GM23338 (cell line): ENCODE measurements around the gene CACNA1C. TPM values are rescaled to one million over a fixed set of nuclear protein-coding genes. Genes with fewer than 3 reads are reported as not detected.

Source experiments
- ATAC-seq: fragments of 200-7000 bp; cut with Tn5 transposase; 3 replicates; pipeline ENCODE4 v1.9.1; 2020
- DNase-seq: peaks from one replicate; pipeline ENCODE4 v3.0.0-alpha.2; 2015; ENCODE audit warnings: low spot score
- H2AFZ ChIP-seq: fragments of 200-600 bp; sonication (generic); 2 replicates; pipeline ENCODE4 v1.8.0; 2016; ENCODE audit warnings: antibody characterized with exemption, mild to moderate bottlenecking, moderate library complexity
- H3F3A ChIP-seq: fragments of 200-600 bp; sonication (generic); replicated peaks from 2 replicates; pipeline ENCODE4 v1.8.0; 2017; ENCODE audit warnings: antibody characterized with exemption, mixed run types, low read depth
- H3K27ac ChIP-seq: fragments of 200-600 bp; sonication (generic); 2 replicates; pipeline ENCODE4 v1.6.1; 2016; ENCODE audit warnings: low read depth
- H3K27me3 ChIP-seq: fragments of 200-600 bp; sonication (generic); 2 replicates; pipeline ENCODE4 v1.8.0; 2016; ENCODE audit warnings: mild to moderate bottlenecking, mixed run types, moderate library complexity; ENCODE audit not compliant: insufficient read depth
- H3K36me3 ChIP-seq: fragments of 200-600 bp; sonication (generic); 2 replicates; pipeline ENCODE4 v1.8.0; 2016; ENCODE audit warnings: mild to moderate bottlenecking; ENCODE audit not compliant: insufficient read depth
- H3K4me1 ChIP-seq: fragments of 200-600 bp; sonication (generic); 2 replicates; pipeline ENCODE4 v1.8.0; 2016; ENCODE audit warnings: mild to moderate bottlenecking, moderate library complexity; ENCODE audit not compliant: insufficient read depth
- H3K4me2 ChIP-seq: fragments of 200-600 bp; sonication (generic); 2 replicates; pipeline ENCODE4 v1.7.1; 2017; ENCODE audit warnings: mixed run types
- H3K4me3 ChIP-seq: fragments of 200-600 bp; sonication (generic); 2 replicates; pipeline ENCODE4 v1.6.1; 2016; ENCODE audit warnings: mixed run types
- H3K79me2 ChIP-seq: fragments of 200-600 bp; sonication (generic); replicated peaks from 2 replicates; pipeline ENCODE4 v1.8.0; 2017; ENCODE audit warnings: mild to moderate bottlenecking; ENCODE audit not compliant: insufficient read depth
- H3K9me2 ChIP-seq: fragments of 200-600 bp; sonication (generic); 2 replicates; pipeline ENCODE4 v1.8.0; 2017; ENCODE audit not compliant: insufficient read depth
- H4K20me1 ChIP-seq: fragments of 200-600 bp; sonication (generic); replicated peaks from 2 replicates; pipeline ENCODE4 v1.8.0; 2017; ENCODE audit warnings: mild to moderate bottlenecking; ENCODE audit not compliant: insufficient read depth
- H3K27ac Mint-ChIP-seq: 2 replicates; pipeline ENCODE4 v1.8.0; 2020; ENCODE audit warnings: inconsistent platforms, mild to moderate bottlenecking, moderate library complexity, mixed read lengths
- H3K27me3 Mint-ChIP-seq: 3 replicates; pipeline ENCODE4 v1.8.0; 2022; ENCODE audit warnings: low read depth, mild to moderate bottlenecking, moderate library complexity, mixed read lengths, inconsistent platforms; ENCODE audit not compliant: insufficient read depth, poor library complexity
- H3K36me3 Mint-ChIP-seq: 3 replicates; pipeline ENCODE4 v1.8.0; 2021; ENCODE audit warnings: low read depth, mild to moderate bottlenecking, inconsistent platforms, moderate library complexity, mixed read lengths
- H3K4me1 Mint-ChIP-seq: 3 replicates; pipeline ENCODE4 v1.8.0; 2020; ENCODE audit warnings: mild to moderate bottlenecking, inconsistent platforms, mixed read lengths
- H3K4me3 Mint-ChIP-seq: 3 replicates; pipeline ENCODE4 v1.8.0; 2021; ENCODE audit warnings: moderate library complexity, mild to moderate bottlenecking, inconsistent platforms, mixed read lengths
- H3K9me3 Mint-ChIP-seq: 3 replicates; pipeline ENCODE4 v1.8.0; 2020; ENCODE audit warnings: moderate library complexity, mild to moderate bottlenecking, inconsistent platforms, mixed read lengths
- CREB1 ChIP-seq: fragments of 250-450 bp; sonication (Bioruptor Pico); IDR thresholded peaks from 2 replicates; pipeline ENCODE4 v1.5.0; 2020; ENCODE audit warnings: low read depth, mild to moderate bottlenecking, moderate library complexity
- CTCF ChIP-seq, 2 experiments: fragments of 200-600 bp in 1 of 2; sonication (generic) in 1 of 2; conservative IDR thresholded peaks; 2 replicates each; pipeline versions ENCODE4 v1.5.1 to v1.6.1; 2016 to 2017; ENCODE audit warnings: antibody characterized with exemption in 2 of 2, low read depth in 2 of 2, mild to moderate bottlenecking in 2 of 2, moderate library complexity in 1 of 2
- ETS1 ChIP-seq: IDR thresholded peaks from 2 replicates; pipeline ENCODE4 v1.6.1; 2016; ENCODE audit warnings: antibody characterized with exemption
- EZH2phosphoT487 ChIP-seq: fragments of 200-600 bp; sonication (generic); IDR thresholded peaks from one replicate; pipeline ENCODE4 v1.8.1; 2018; ENCODE audit warnings: antibody characterized with exemption; ENCODE audit not compliant: unreplicated experiment
- NANOG ChIP-seq: IDR thresholded peaks from 2 replicates; pipeline ENCODE4 v1.6.1; 2016; ENCODE audit warnings: antibody characterized with exemption, borderline replicate concordance
- POLR2AphosphoS5 ChIP-seq: IDR thresholded peaks from 2 replicates; pipeline ENCODE4 v1.6.1; 2016; ENCODE audit warnings: antibody characterized with exemption, low read depth
- REST ChIP-seq: IDR thresholded peaks from one replicate; pipeline ENCODE4 v1.6.1; 2018; ENCODE audit warnings: antibody characterized with exemption; ENCODE audit not compliant: unreplicated experiment
- STAT1 ChIP-seq: IDR thresholded peaks from one replicate; pipeline ENCODE4 v1.6.1; 2016; ENCODE audit warnings: antibody characterized with exemption; ENCODE audit not compliant: unreplicated experiment
- ZNF114 ChIP-seq: fragments of 250-450 bp; sonication (Bioruptor Pico); IDR thresholded peaks from 2 replicates; pipeline ENCODE4 v1.5.0; 2020; ENCODE audit warnings: mild to moderate bottlenecking, moderate library complexity
- ZNF462 ChIP-seq: fragments of 250-450 bp; sonication (Bioruptor Pico); IDR thresholded peaks from 2 replicates; pipeline ENCODE4 v1.5.0; 2020; ENCODE audit warnings: mild to moderate bottlenecking, moderate library complexity
- polyA plus RNA-seq: library from polyadenylated mRNA; unstranded; fragments of >200 nt; fragmentation: Nextera tagmentation; extraction: Ambion mirVana; gene quantifications from 2 replicates; pipeline ENCODE4 v1.2.1, GENCODE V29; 2016
- total RNA-seq: library from RNA; depleted of rRNA; stranded (reverse); fragments of >200 nt; shearing (Covaris generic); gene quantifications from 2 replicates; pipeline ENCODE4 v1.2.3, GENCODE V29; 2014

The CACNA1C gene
- total and polyA plus RNA-seq, 2 experiments from 2014 or later: 0.78 to 2.1 TPM

GRCh38 chr12:2114071-2114470, 61.3 kb downstream of the CACNA1C start (continued):
- TF ChIP-seq CTCF (conservative IDR thresholded peaks at IDR 0.05; ENCODE audit: low read depth in 2 of 2) (no peak), CREB1 (no peak), ZNF114 (CRISPR knock-in tag) (no peak), NANOG (no peak), ETS1 (no peak), EZH2phosphoT487 (no peak)

DNA sequence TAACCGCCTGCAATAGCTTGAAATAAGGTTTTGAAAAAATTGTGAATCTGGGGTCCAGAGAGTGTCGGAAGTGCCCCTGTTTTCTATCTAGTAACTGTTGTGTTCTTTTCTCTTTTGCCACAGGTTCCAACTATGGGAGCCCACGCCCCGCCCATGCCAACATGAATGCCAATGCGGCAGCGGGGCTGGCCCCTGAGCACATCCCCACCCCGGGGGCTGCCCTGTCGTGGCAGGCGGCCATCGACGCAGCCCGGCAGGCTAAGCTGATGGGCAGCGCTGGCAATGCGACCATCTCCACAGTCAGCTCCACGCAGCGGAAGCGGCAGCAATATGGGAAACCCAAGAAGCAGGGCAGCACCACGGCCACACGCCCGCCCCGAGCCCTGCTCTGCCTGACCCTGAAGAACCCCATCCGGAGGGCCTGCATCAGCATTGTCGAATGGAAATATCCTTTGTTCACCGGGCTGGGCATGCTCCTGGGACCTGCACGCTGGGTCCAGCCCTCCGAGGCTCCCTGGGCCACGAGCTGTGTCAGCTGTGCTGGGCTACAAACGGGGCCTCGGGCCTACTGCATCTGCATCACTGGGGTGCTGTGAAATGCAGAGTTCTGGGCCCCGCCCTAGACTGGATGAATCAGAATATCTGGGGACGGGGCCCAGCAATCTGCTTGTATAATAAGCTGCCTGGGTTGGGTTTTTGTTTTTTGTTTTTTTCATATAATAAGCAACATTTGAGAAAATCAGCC, 62.5 kb downstream of the CACNA1C start:
- Histone ChIP-seq H3K4me3 (no peak overlapping the region), H3K4me2 (no peak overlapping the region), H3K27ac (no peak overlapping the region), H3K9me2 (no peaks in the 10 kb centered on the region), H4K20me1 (no peaks in the 10 kb centered on the region), H3K36me3 (no peaks in the 10 kb centered on the region), H2AFZ (no peak overlapping the region), H3K4me1 (no peaks in the 10 kb centered on the region), H3F3A (no peaks in the 10 kb centered on the region), H3K27me3 (no peaks in the 10 kb centered on the region), H3K79me2 (no peaks in the 10 kb centered on the region)
- H3K9me3 Mint-ChIP-seq: no peaks in the 10 kb centered on the region; the same call in 2 of the 3 replicates
- no peaks in the 10 kb centered on the region for H3K36me3 Mint-ChIP-seq
- no peak for DNase-seq
- no peaks in the 10 kb centered on the region for H3K27me3 Mint-ChIP-seq
- H3K4me3 Mint-ChIP-seq: no peak overlapping the region
- TF ChIP-seq ZNF462 (no peak), STAT1 (no peak), POLR2AphosphoS5 (no peak), REST (no peak), ETS1 (no peak), CREB1 (no peak)
- peaks cover 1% of the 10 kb centered on the region for H3K4me1 Mint-ChIP-seq
- no peak for ATAC-seq
- H3K27ac Mint-ChIP-seq: no peak overlapping the region
